H1 (cell line): ENCODE data around the gene ADIRF. TPM values are rescaled to one million over a fixed set of nuclear protein-coding genes. Genes with fewer than 3 reads are reported as not detected.

ENCODE experiments used
- CTCF ChIA-PET: fragments of 300-600 bp; sonication (Branson Sonifier 250); formaldehyde crosslinking; loops from one replicate; lab custom pipeline; 2021; ENCODE audit not compliant: partially characterized antibody; lab: Charles Lee
- POLR2A ChIA-PET: fragments of 300-600 bp; sonication (Branson Sonifier 250); formaldehyde crosslinking; loops from one replicate; lab custom pipeline; 2021; ENCODE audit warnings: inconsistent platforms; ENCODE audit not compliant: partially characterized antibody; lab: Charles Lee
- DNase-seq, 2 experiments: peaks; one replicate each; pipeline versions ENCODE4 v3.0.0 to v3.0.0-alpha.2; 2010 to 2022; ENCODE audit warnings: low spot score in 2 of 2, low read depth in 1 of 2, mixed read lengths in 1 of 2
- FAIRE-seq: peaks from 2 replicates; lab custom pipeline; 2011; peaks lifted over from hg19 to GRCh38; lab: Jason Lieb, UNC
- H2AFZ ChIP-seq: 2 replicates; pipeline ENCODE4 v1.8.1; 2012; ENCODE audit warnings: low read length, inconsistent platforms
- H2AK5ac ChIP-seq: 2 replicates; pipeline ENCODE4 v1.6.1; 2013; ENCODE audit warnings: low read depth, low read length
- H2BK120ac ChIP-seq: replicated peaks from 2 replicates; pipeline ENCODE3; 2013; ENCODE audit warnings: low read depth, low read length, inconsistent platforms
- H2BK12ac ChIP-seq: 2 replicates; pipeline ENCODE4 v1.6.1; 2013; ENCODE audit warnings: low read depth, low read length
- H2BK15ac ChIP-seq: 2 replicates; pipeline ENCODE4 v1.6.1; 2013; ENCODE audit warnings: low read length
- H2BK20ac ChIP-seq: 2 replicates; pipeline ENCODE4 v1.6.1; 2013; ENCODE audit warnings: low read length
- H2BK5ac ChIP-seq: 2 replicates; pipeline ENCODE4 v1.6.1; 2013; ENCODE audit warnings: low read depth, low read length
- H3K14ac ChIP-seq: 2 replicates; pipeline ENCODE4 v1.6.1; 2013; ENCODE audit warnings: inconsistent platforms; ENCODE audit not compliant: insufficient read length
- H3K18ac ChIP-seq: 2 replicates; pipeline ENCODE4 v1.6.1; 2013; ENCODE audit warnings: low read length; ENCODE audit errors: extremely low read depth
- H3K23ac ChIP-seq: 2 replicates; pipeline ENCODE4 v1.6.1; 2013; ENCODE audit warnings: inconsistent platforms; ENCODE audit not compliant: insufficient read length
- H3K23me2 ChIP-seq: 2 replicates; pipeline ENCODE4 v1.6.1; 2013; ENCODE audit warnings: low read depth, low read length
- H3K27ac ChIP-seq: 2 replicates; pipeline ENCODE4 v1.6.1; 2011; ENCODE audit warnings: low read depth, low read length, inconsistent platforms
- H3K27me3 ChIP-seq, 4 experiments: replicated peaks in 1 of 4; 1 replicate in 1 of 4; 2 replicates in 3 of 4; pipeline versions ENCODE4 v1.6.1 to v1.8.1; 2011 to 2013; ENCODE audit warnings: low read length in 3 of 4, mild to moderate bottlenecking in 3 of 4, inconsistent platforms in 2 of 4, mixed read lengths in 2 of 4, moderate library complexity in 1 of 4; ENCODE audit not compliant: control insufficient read depth in 3 of 4, insufficient read depth in 3 of 4; ENCODE audit errors: extremely low read depth in 1 of 4
- H3K36me3 ChIP-seq, 4 experiments: 2 replicates each; pipeline versions ENCODE4 v1.6.1 to v1.8.1; 2011 to 2013; ENCODE audit warnings: mild to moderate bottlenecking in 4 of 4, low read length in 3 of 4, moderate library complexity in 2 of 4, control low read depth in 1 of 4, inconsistent platforms in 1 of 4; ENCODE audit not compliant: insufficient read depth in 4 of 4, control insufficient read depth in 2 of 4
- H3K4ac ChIP-seq: replicated peaks from 2 replicates; pipeline ENCODE3; 2013; ENCODE audit warnings: low read length, low read depth, mixed read lengths, inconsistent platforms; ENCODE audit not compliant: insufficient read length
- H3K4me1 ChIP-seq, 4 experiments: replicated peaks in 1 of 4; 1 replicate in 1 of 4; 2 replicates in 3 of 4; pipeline versions ENCODE4 v1.6.1 to v1.8.1; 2011 to 2013; ENCODE audit warnings: low read length in 3 of 4, inconsistent platforms in 2 of 4, mixed read lengths in 1 of 4; ENCODE audit not compliant: insufficient read depth in 4 of 4, control insufficient read depth in 3 of 4
- H3K4me2 ChIP-seq, 2 experiments: 2 replicates each; pipeline versions ENCODE4 v1.6.1 to v1.8.1; 2011 to 2013; ENCODE audit warnings: low read depth in 2 of 2, low read length in 2 of 2, control low read depth in 1 of 2, inconsistent platforms in 1 of 2, mild to moderate bottlenecking in 1 of 2; ENCODE audit not compliant: insufficient read depth in 1 of 2
- H3K4me3 ChIP-seq, 4 experiments: fragments of 200-600, 300-600 bp in 1 of 4; sonication (generic), shearing (Covaris generic), sonication (Bioruptor Twin) in 1 of 4; 2 replicates each; pipeline versions ENCODE4 v1.5.1 to v1.8.1; 2011 to 2016; ENCODE audit warnings: low read length in 4 of 4, low read depth in 3 of 4, control low read depth in 2 of 4, inconsistent platforms in 2 of 4, mild to moderate bottlenecking in 2 of 4, mixed read lengths in 1 of 4, moderate library complexity in 1 of 4; ENCODE audit not compliant: insufficient read depth in 2 of 4; ENCODE audit errors: extremely low read depth in 1 of 4
- H3K56ac ChIP-seq: replicated peaks from 2 replicates; pipeline ENCODE3; 2013; ENCODE audit warnings: low read depth, mild to moderate bottlenecking, mixed read lengths, low read length, inconsistent platforms; ENCODE audit not compliant: insufficient read length
- H3K79me1 ChIP-seq: 2 replicates; pipeline ENCODE4 v1.6.1; 2013; ENCODE audit warnings: low read depth, low read length, control low read depth
- H3K79me2 ChIP-seq, 2 experiments: 2 replicates each; pipeline versions ENCODE4 v1.6.1 to v1.8.1; 2012 to 2013; ENCODE audit warnings: low read length in 2 of 2, mild to moderate bottlenecking in 2 of 2, inconsistent platforms in 1 of 2; ENCODE audit not compliant: insufficient read depth in 2 of 2, control insufficient read depth in 1 of 2
- H3K9ac ChIP-seq, 4 experiments: replicated peaks in 1 of 4; 1 replicate in 1 of 4; 2 replicates in 3 of 4; pipeline versions ENCODE4 v1.6.1 to v1.8.1; 2011 to 2013; ENCODE audit warnings: low read depth in 3 of 4, low read length in 3 of 4, control low read depth in 2 of 4, mild to moderate bottlenecking in 2 of 4, moderate library complexity in 2 of 4, inconsistent platforms in 1 of 4; ENCODE audit errors: extremely low read depth in 1 of 4
- H3K9me3 ChIP-seq, 2 experiments: 2 replicates each; pipeline versions ENCODE4 v1.6.1 to v1.8.1; 2012 to 2013; ENCODE audit warnings: mild to moderate bottlenecking in 2 of 2, moderate library complexity in 2 of 2, control low read depth in 1 of 2, inconsistent platforms in 1 of 2, low read depth in 1 of 2, low read length in 1 of 2, mixed read lengths in 1 of 2; ENCODE audit not compliant: insufficient read depth in 2 of 2
- H4K20me1 ChIP-seq, 2 experiments: replicated peaks in 1 of 2; 2 replicates each; pipeline versions ENCODE3 to v1.8.1; 2011 to 2013; ENCODE audit warnings: inconsistent platforms in 2 of 2, low read length in 2 of 2, mild to moderate bottlenecking in 1 of 2; ENCODE audit not compliant: insufficient read depth in 2 of 2, control insufficient read depth in 1 of 2
- H4K5ac ChIP-seq: 2 replicates; pipeline ENCODE4 v1.6.1; 2013; ENCODE audit warnings: low read length, low read depth, mixed read lengths, inconsistent platforms; ENCODE audit not compliant: insufficient read length
- H4K8ac ChIP-seq: 2 replicates; pipeline ENCODE4 v1.8.0; 2013; ENCODE audit warnings: mild to moderate bottlenecking, moderate library complexity, low read length, inconsistent platforms; ENCODE audit not compliant: insufficient read depth; ENCODE audit errors: extremely low read depth
- H4K91ac ChIP-seq: replicated peaks from 2 replicates; pipeline ENCODE3; 2013; ENCODE audit warnings: low read length, mixed read lengths, inconsistent platforms; ENCODE audit not compliant: insufficient read length
- KDM4A ChIP-seq: IDR thresholded peaks from one replicate; pipeline ENCODE4 v1.7.1; 2012; ENCODE audit warnings: low read depth, mild to moderate bottlenecking, moderate library complexity, low read length, inconsistent platforms; ENCODE audit not compliant: severe bottlenecking
- NANOG ChIP-seq: IDR thresholded peaks from 2 replicates; pipeline ENCODE4 v1.6.1; 2011; ENCODE audit warnings: low read length, low read depth, mild to moderate bottlenecking, inconsistent platforms; ENCODE audit not compliant: insufficient read depth, poor library complexity, severe bottlenecking
- SP1 ChIP-seq: IDR thresholded peaks from 2 replicates; pipeline ENCODE4 v1.6.1; 2011; ENCODE audit warnings: low read depth, low read length
- TAF1 ChIP-seq: IDR thresholded peaks from 2 replicates; pipeline ENCODE4 v1.6.1; 2011; ENCODE audit warnings: mild to moderate bottlenecking, low read depth, low read length
- WGBS, 2 experiments: shearing (Covaris generic) in 1 of 2; methylation state at CpG; one replicate each; pipeline versions ENCODE4 v1.1.6 to v1.1.7; 2013 to 2015; ENCODE audit warnings: low lambda C conversion rate in 2 of 2, mixed read lengths in 2 of 2, inconsistent platforms in 1 of 2, low coverage in 1 of 2, missing lambda C conversion rate in 1 of 2; ENCODE audit not compliant: insufficient replicate concordance in 2 of 2, insufficient coverage in 1 of 2, insufficient read length in 1 of 2; ENCODE audit errors: extremely low coverage in 1 of 2, missing lambda C conversion rate in 1 of 2; 5-methylcytosine and 5-hydroxymethylcytosine counted together
- polyA plus RNA-seq, 7 experiments: library from polyadenylated mRNA; depleted of rRNA in 3 of 7; stranded (reverse) in 5 of 7; unstranded in 2 of 7; fragments of >200 nt in 5 of 7; fragments of 200-250 nt in 2 of 7; gene quantifications; 1 replicate in 5 of 7; 2 replicates in 1 of 7; 4 replicates in 1 of 7; pipeline versions ENCODE4 v1.2.1 to v1.2.3, GENCODE V29; 2011 to 2013; ENCODE audit warnings: missing spikeins in 2 of 7, mixed read lengths in 2 of 7
- total RNA-seq: library from RNA; stranded (reverse); fragmentation: NEBNext Ultra II Directional; extraction: Animal tissue kit (Norgen Biotek cat#: 25700); gene quantifications from 2 replicates; pipeline ENCODE4 v1.2.1, GENCODE V29; 2021
- TF ChIP-seq, protein P1 (sequence below): IDR thresholded peaks from 2 replicates; pipeline ENCODE4 v1.6.1; 2012; ENCODE audit warnings: inconsistent platforms

The ADIRF gene
- total and polyA plus RNA-seq, 2 of the 8 experiments (the other 6 are each of a cell fraction or from before 2014, with no cell fraction given): not detected

DNA sequence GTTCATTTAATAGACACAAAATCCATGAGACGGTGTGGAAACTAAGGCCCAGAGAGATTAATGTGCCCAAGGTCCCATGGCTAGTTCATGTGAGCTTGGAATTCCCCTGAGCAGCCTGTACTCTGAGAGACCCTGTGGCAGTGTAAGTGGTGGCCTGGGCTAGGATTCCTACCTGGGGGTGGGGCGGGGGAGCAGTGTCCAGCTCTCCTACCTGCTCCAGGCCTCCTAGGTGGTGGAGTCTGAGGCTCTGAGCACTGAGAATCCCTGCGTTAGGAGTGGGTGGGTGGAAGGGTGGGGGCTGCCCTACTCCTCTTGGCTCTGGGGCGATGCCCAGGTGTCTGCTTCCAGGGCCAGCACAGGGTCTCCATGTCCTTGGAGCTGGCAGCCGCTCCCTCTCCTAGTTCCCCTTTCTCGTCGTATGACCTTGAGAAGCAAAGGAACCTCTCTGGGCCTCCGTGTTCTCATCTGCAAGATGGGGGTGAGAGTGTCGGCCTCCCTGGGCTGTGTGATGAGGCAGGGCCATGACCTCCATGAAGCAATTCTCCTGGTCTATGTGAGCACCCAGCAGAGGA is 7.3 kb upstream of the ADIRF start:
- H4K20me1 ChIP-seq: no peaks in the 10 kb centered on the region
- TF ChIP-seq NANOG (no peak), TAF1 (0 out of 2 replicates have a peak, but pooled peaks have one; percentile 7), SP1 (no peak), KDM4A (no peak)
- TF ChIP-seq, protein P1, sequence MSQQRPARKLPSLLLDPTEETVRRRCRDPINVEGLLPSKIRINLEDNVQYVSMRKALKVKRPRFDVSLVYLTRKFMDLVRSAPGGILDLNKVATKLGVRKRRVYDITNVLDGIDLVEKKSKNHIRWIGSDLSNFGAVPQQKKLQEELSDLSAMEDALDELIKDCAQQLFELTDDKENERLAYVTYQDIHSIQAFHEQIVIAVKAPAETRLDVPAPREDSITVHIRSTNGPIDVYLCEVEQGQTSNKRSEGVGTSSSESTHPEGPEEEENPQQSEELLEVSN: no peak
- no peak overlapping the region for H3K14ac ChIP-seq
- H3K23me2 ChIP-seq: no peaks in the 10 kb centered on the region
- no peak overlapping the region for H3K56ac ChIP-seq
- H4K5ac ChIP-seq: no peak overlapping the region
- no peak overlapping the region; the same call in 1 of the 2 replicates for H3K27ac ChIP-seq
- POLR2A ChIA-PET: interaction anchor here (0.7 to 2.2 kb wide), 8 partner anchors 9 to 131 kb away, joined by 3 to 14 read pairs (median 3); no protein-coding TSS in a partner anchor
- H3K36me3 ChIP-seq: no peaks in the 10 kb centered on the region
- no peaks in the 10 kb centered on the region for H3K27me3 ChIP-seq
- peak overlapping the region; percentile 99 for H2BK15ac ChIP-seq
- H3K4me1 ChIP-seq: peaks cover 10 to 41% (median 28%) of the 10 kb centered on the region in 4 experiments
- H4K91ac ChIP-seq: peak overlapping the region; percentile 87
- CTCF ChIA-PET: interaction anchor here (0.7 to 22.5 kb wide), 17 partner anchors 9 to 294 kb away, joined by 3 to 975 read pairs (median 5); partner anchors contain the start of genes MMRN2 and SNCG
- DNase-seq (no peak), FAIRE-seq (no peak)
- H3K4ac ChIP-seq: peak overlapping the region; percentile 80
- peak overlapping the region; percentile 97; the same call in 1 of the 2 replicates for H2BK20ac ChIP-seq
- H3K23ac ChIP-seq: no peak overlapping the region
- WGBS, 2 experiments: 79% methylated on average over 9 of the region's 9 CpGs; no CpG with 5 or more reads in 1 of the 2 experiments
- 0 out of 2 replicates have a peak overlapping the region, but pooled peaks have one; percentile 28 for H2AFZ ChIP-seq
- H3K9ac ChIP-seq: no peak overlapping the region
- peak overlapping the region; percentile 30 for H2BK120ac ChIP-seq
- no peaks in the 10 kb centered on the region for H3K79me1 ChIP-seq
- H2BK5ac ChIP-seq: peak overlapping the region; percentile 99
- H3K79me2 ChIP-seq: no peaks in the 10 kb centered on the region
- peak overlapping the region; percentile 88; the same call in 1 of the 2 replicates for H2AK5ac ChIP-seq
- no peak overlapping the region for H3K4me3 ChIP-seq
- no peak overlapping the region for H3K4me2 ChIP-seq
- H2BK12ac ChIP-seq: peak overlapping the region; percentile 98
- H3K9me3 ChIP-seq: no peaks in the 10 kb centered on the region
- 0 out of 2 replicates have a peak overlapping the region, but pooled peaks have one; percentile 26 for H3K18ac ChIP-seq
- peak overlapping the region; percentile 90; the same call in 1 of the 2 replicates for H4K8ac ChIP-seq
